Measurements from ENCODE around the gene ITGA4.

ITGA4 gene

GRCh38 chr2:181570833-181571661 is 113.9 kb downstream of the ITGA4 start:
- Histone ChIP-seq H3K4me2 (ENCODE audit: low read length) (no peak overlapping the region), H3K9ac (no peak overlapping the region), H3K27me3 (ENCODE audit: control insufficient read depth, insufficient read depth, low read length) (no peaks in the 10 kb centered on the region), H3K9me3 (ENCODE audit: control insufficient read depth, low read length) (no peaks in the 10 kb centered on the region), H3K4me1 (peaks cover 4% of the 10 kb centered on the region), H3K36me3 (ENCODE audit: control insufficient read depth, insufficient read depth, low read length) (no peaks in the 10 kb centered on the region), H2AFZ (no peak overlapping the region), H3K4me3 (ENCODE audit: low read depth, low read length) (no peak overlapping the region), H3K79me2 (no peaks in the 10 kb centered on the region), H3K27ac (no peak overlapping the region)
- no peak for TF ChIP-seq CTCF (IDR thresholded peaks at IDR 0.05)

- no peak overlapping the region for H3K27ac ChIP-seq
- no peaks in the 10 kb centered on the region for H3K27me3 ChIP-seq (ENCODE audit: control insufficient read depth, insufficient read depth, low read length)
- no peaks in the 10 kb centered on the region for H3K36me3 ChIP-seq (ENCODE audit: control insufficient read depth, insufficient read depth, low read length)
- no peaks in the 10 kb centered on the region for H3K9me3 ChIP-seq (ENCODE audit: control insufficient read depth, low read length)
- peak; percentile 30 for TF ChIP-seq CTCF (IDR thresholded peaks at IDR 0.05)
- H3K4me1 ChIP-seq: peaks cover 4% of the 10 kb centered on the region
- no peak overlapping the region for H3K4me2 ChIP-seq (ENCODE audit: low read length)
- no peak overlapping the region for H2AFZ ChIP-seq
- H3K9ac ChIP-seq: no peak overlapping the region
- no peaks in the 10 kb centered on the region for H3K79me2 ChIP-seq
- H3K4me3 ChIP-seq (ENCODE audit: low read depth, low read length): no peak overlapping the region
Observed at GRCh38 chr2:181573140-181573736, 116.1 kb downstream of the ITGA4 start.

GRCh38 chr2:181574321-181574720 is 117.1 kb downstream of the ITGA4 start:
- Histone ChIP-seq H3K4me3 (ENCODE audit: low read depth, low read length) (no peak overlapping the region), H2AFZ (no peak overlapping the region), H3K27me3 (ENCODE audit: control insufficient read depth, insufficient read depth, low read length) (no peaks in the 10 kb centered on the region), H3K79me2 (no peaks in the 10 kb centered on the region), H3K9me3 (ENCODE audit: control insufficient read depth, low read length) (no peaks in the 10 kb centered on the region), H3K9ac (no peak overlapping the region), H3K4me2 (ENCODE audit: low read length) (no peak overlapping the region), H3K4me1 (peaks cover 4% of the 10 kb centered on the region), H3K36me3 (ENCODE audit: control insufficient read depth, insufficient read depth, low read length) (no peaks in the 10 kb centered on the region), H3K27ac (no peak overlapping the region)
- TF ChIP-seq CTCF (IDR thresholded peaks at IDR 0.05): no peak

- no peaks in the 10 kb centered on the region for H3K27me3 ChIP-seq (ENCODE audit: control insufficient read depth, insufficient read depth, low read length)
- H2AFZ ChIP-seq: no peak overlapping the region
- TF ChIP-seq CTCF (IDR thresholded peaks at IDR 0.05): no peak
- H3K36me3 ChIP-seq (ENCODE audit: control insufficient read depth, insufficient read depth, low read length): no peaks in the 10 kb centered on the region
- no peak overlapping the region for H3K4me3 ChIP-seq (ENCODE audit: low read depth, low read length)
- H3K79me2 ChIP-seq: no peaks in the 10 kb centered on the region
- no peak overlapping the region for H3K4me2 ChIP-seq (ENCODE audit: low read length)
- H3K4me1 ChIP-seq: peaks cover 4% of the 10 kb centered on the region
- no peak overlapping the region for H3K9ac ChIP-seq
- no peaks in the 10 kb centered on the region for H3K9me3 ChIP-seq (ENCODE audit: control insufficient read depth, low read length)
- H3K27ac ChIP-seq: no peak overlapping the region
Observed at GRCh38 chr2:181575024-181575649, 118.0 kb downstream of the ITGA4 start.

All from parathyroid adenoma (tissue), 2 donors.